ENCODE data around the gene MXRA7. TPM values are rescaled to one million over a fixed set of nuclear protein-coding genes. Genes with fewer than 3 reads are reported as not detected.
"Not testable (repeated sequence)": the region's sequence is repeated elsewhere in the genome, so short reads cannot be mapped to it uniquely, and the experiment has no call there.

Gene MXRA7
- polyA plus RNA-seq, 1 donor: 87.4 TPM

GRCh38 chr17:76716839-76717215 lies 6.1 kb upstream of the MXRA7 start:
- DNase-seq: no peak

DNA sequence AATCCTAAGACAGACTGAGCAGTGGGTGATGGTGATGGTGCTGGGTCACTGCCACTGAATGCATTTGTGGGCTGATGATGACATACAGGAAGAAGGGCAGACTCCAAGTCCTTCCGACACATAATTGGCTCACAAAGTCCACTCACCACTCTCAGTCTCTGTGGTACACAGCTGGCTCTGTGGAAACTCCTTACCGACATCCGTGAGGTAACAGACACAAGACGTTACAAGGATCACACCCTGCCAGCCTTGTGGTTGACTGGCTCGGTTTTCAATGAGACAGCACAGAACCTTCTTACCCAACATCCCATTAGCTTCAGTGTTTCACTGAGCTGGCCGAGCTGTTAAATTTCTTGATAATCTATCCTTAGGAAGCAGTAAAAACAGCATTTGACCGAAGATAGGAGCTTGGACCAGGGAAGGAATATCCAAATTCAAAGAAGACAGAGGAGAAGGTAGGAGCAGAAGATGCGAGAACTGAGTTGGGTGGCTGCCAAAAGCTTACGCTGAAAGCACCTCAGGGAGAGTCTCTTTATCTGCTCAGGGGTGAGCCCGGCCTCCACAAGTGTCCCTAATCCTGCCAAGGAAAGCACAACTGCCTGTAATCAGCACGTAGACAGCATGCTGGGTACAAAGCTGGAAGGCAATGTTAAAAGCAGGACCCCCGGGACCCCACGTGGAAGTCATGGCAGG lies 5.5 kb upstream of the MXRA7 start:
- DNase-seq: no peak

GRCh38 chr17:76715496-76715830 lies 4.7 kb upstream of the MXRA7 start:
- no peak for DNase-seq

DNA sequence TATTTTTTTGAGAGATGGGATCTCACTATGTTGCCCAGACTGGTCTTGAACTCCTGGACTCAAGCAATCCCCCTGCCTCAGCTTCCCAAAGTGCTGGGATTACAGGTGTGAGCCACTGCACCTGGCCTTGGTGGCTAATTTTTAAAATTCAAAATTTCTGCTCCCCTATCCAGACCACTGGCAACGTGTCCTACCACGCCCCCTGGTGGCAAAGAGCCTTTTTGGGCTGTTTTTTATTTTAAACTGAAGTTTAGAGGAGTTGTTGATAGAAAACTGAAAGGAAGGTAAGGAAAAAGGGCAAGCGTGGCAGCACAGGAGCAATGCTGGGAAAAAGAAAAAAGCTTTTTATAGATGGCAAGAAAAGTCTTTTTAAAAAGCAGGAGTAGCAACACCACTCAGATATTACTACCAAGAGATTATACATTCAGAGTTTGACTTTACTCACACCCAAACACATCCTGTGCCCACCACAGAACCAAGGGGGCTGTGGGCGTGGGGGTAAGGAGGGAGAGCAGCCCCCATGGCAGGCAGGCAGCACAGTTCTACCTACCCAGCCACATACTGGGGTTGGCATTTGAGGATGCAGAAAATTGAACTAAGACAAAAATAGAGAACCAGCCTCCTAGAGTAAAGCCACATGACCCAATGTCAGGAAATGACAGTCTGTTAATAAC lies 4.2 kb upstream of the MXRA7 start:
- DNase-seq: no peak

- no peak for DNase-seq
These were observed 3.6 kb upstream of the MXRA7 start for GRCh38 chr17:76714336-76714735.

DNA sequence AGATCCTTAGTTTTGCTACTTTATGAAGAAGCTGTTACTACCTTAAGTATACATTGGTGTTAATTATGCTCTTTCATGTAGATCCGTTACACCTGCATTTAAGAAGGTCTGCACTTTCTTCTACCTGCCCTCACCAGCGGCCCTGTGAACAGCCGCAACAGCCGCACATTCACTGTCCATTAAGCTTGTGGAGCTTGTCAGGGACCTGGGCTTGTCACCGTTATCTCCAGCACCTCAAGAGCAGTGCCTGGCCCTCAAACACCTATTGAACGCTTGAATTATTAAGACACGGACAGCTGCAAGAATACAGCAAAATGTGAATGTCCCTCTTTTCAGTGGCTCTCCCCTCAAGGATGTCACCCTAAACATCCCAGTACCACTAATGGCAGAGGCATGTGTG lies 3.0 kb upstream of the MXRA7 start:
- no peak for DNase-seq

DNA sequence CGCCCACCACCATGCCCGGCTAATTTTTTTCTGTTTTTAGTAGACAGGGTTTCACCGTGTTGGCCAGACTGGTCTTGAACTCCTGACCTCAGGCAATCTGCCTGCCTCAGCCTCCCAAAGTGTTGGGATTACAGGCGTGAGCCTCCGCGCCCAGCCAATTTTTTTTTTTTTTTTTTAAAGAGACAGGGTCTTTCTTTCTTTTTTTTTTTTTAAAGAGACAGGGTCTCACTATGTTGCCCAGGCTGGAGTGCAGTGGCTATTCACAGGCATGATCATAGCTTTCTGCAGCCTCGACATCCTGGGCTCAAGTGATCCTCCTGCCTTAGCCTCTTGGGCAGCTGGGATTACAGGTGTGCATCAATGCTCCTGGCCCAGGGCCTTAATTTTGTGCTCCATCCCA lies 1.6 kb upstream of the MXRA7 start:
- not testable (repeated sequence) for DNase-seq

DNA sequence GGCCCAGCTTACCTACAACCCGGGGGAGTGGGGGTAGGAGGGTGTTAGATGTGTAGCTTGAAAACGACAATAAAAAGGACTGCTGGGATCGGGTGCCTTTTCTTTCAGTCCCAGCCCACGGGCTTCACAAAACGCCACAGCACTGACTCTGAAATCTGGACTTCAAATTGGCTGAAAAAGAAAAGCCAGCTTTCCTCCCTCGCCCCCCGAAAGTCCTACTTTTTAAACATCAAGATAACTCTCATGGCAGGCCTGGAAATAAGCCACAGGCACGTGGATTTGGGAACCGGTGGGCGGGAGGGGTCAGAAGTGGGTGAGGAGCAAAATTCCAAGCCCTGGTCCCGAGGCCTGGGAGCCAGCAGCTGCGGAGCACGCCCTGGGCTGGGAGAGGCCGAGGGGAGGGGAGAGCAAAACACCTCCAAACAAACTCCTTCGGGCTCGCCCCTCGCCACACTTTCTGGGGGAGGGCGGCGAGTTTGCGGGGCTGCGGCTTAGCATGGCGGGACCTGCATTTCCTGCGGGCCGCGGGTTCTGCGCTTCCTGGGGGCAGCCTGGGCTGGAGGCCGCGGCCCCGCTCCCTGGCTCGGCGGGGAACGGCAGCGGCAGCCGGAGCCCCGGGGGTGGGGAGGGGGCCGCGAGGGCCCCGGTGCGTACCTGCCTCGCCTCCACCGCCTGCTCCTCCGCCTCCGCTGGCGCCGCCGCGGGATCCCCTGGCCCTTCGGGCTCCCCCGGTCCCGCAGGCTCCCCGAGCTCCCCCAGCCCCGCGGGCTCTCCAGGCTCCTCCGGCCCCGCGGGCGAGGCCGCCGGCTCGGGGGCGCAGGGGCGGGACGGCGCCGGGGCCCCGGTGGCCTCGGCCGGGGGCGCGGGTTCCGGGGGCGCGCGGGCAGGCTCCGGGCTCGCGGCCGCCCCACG lies 558 bp downstream of the MXRA7 start:
- not testable (repeated sequence) for DNase-seq

GRCh38 chr17:76709077-76709950 lies 1.5 kb downstream of the MXRA7 start:
- peak; percentile 83 for DNase-seq

GRCh38 chr17:76707985-76708807 lies 2.6 kb downstream of the MXRA7 start:
- DNase-seq: no peak

DNA sequence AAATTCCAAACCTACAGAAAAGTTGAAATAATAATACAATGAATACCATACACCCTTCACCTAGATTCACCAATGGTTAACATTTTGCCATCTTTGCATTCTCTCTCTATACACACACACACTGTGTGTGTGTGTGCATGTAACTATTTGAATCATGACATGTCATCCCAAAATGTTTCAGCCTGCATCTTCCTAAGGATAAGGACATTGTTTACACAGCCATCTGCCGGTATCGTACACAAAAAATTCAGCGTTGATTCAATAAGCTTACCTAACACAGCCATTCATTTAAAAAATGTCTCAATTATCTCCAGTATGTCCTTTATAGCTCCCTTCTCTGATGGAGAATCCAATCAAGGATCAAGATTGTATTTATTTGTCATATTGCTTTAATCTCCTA lies 3.9 kb downstream of the MXRA7 start:
- no peak for DNase-seq

GRCh38 chr17:76704805-76705204 lies 6.0 kb downstream of the MXRA7 start:
- DNase-seq: no peak

DNA sequence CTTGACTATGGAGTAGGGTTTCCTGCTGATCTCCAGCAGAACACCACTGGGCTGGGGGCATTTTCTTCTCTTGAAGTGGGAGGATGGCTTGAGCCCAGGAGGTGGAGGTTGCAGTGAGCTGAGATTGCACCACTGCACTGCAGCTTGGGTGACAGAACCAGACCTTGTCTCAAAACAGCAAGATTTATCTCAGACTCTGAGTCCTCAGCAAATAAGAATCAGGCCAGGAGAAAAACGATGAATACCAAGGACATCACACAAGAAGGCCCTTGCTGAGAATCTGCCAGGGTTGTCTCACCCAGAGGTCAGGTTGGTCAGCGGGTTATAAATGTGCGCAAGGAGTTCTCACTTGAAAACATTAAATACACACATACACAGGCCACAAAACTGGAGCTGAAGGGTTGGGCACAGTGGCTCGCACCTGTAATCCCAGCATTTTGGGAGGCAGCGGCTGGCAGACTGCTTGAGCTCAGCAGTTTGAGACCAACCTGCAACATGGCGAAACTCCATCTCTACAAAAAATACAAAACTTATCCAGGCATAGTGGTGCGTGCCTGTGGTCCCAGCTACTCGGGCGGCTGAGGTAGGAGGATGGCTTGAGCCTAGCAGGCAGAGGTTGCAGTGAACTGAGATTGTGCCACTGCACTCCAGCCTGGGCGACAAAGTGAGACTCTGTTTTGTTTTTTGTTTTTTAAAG lies 7.7 kb downstream of the MXRA7 start:
- DNase-seq: no peak

GRCh38 chr17:76702076-76702475 lies 8.7 kb downstream of the MXRA7 start:
- DNase-seq: no peak

GRCh38 chr17:76701471-76701967 lies 9.2 kb downstream of the MXRA7 start:
- no peak for DNase-seq

- DNase-seq: no peak
These were observed 9.9 kb downstream of the MXRA7 start for GRCh38 chr17:76700617-76701470.

DNA sequence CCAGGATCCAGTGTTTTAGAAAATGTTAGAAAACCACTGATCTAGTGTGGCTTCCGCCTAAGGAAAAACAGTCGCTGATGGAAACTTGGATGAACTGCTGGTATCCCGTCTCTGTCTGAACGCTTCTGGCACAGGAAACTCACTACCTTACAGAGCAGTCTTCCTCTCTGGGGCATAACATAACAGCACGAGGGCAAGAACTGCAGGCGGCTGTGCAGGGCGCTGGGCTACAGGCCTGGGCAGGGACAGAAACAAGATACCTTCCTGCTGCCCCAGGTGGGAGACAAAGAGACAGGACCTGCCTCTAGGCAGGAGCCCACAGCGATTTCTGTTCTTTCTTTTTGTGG lies 10.5 kb downstream of the MXRA7 start:
- DNase-seq: no peak

- DNase-seq: not testable (repeated sequence)
These were observed 12.2 kb downstream of the MXRA7 start for GRCh38 chr17:76698466-76698977.
